Choroid plexus epithelial cell (primary cell): Measurements from ENCODE around the gene SCN9A.

Experiments used
- DNase-seq: peaks from one replicate; pipeline ENCODE4 v3.0.0-alpha.2; 2010; ENCODE audit warnings: low read depth
- H3K4me3 ChIP-seq: 2 replicates; pipeline ENCODE4 v1.5.1; 2011; ENCODE audit warnings: low read depth, mild to moderate bottlenecking, control low read depth, low read length, moderate library complexity
- TF ChIP-seq, protein P1 (sequence below): conservative IDR thresholded peaks from 2 replicates; pipeline ENCODE4 v1.5.1; 2011; ENCODE audit warnings: low read depth, mild to moderate bottlenecking, control low read depth, inconsistent platforms, low read length, moderate library complexity

The SCN9A gene

DNA sequence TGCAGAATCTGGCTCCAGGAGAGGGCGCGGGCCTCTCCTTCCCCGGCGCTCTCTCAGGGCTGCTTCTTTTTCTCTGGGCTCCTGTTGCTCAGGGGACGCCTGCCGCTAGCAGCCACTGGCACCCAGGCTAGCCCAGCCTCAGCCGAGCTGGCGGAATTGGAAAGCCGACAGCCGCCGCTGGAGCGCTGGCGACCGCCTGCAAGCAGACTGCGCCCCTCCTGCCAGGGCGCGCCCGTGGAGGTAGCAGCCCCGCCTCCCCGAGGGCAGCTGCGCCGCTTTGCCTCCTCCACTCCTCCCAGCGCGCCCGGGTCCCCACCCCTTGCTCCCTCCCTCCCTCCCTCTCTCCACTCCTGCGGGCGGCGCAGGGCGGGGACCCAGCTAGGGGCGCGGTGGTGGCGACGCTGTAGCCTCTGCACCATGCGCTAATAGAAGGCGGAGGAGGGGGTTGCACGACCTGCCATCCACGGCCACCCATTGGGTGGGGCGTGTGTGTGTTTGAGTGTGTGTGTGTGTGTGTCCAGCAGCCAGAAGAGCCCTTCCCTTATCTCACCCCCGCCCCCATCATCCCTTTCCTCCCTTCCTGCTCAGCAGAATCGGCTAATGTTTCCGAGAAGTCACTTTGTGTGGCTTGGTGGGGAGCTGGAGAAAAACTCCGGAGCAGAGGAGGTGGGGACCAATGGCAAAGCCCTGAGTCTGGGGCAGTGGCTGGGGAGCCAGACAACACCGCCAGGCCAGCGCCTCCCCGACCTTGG lies at the start of gene SCN9A:
Gene SCN9A (minus strand): TSS at position 209 of the 752 bp plus-strand sequence. CDS start 64,188 bp downstream, outside the sequence.
- TF ChIP-seq, protein P1, sequence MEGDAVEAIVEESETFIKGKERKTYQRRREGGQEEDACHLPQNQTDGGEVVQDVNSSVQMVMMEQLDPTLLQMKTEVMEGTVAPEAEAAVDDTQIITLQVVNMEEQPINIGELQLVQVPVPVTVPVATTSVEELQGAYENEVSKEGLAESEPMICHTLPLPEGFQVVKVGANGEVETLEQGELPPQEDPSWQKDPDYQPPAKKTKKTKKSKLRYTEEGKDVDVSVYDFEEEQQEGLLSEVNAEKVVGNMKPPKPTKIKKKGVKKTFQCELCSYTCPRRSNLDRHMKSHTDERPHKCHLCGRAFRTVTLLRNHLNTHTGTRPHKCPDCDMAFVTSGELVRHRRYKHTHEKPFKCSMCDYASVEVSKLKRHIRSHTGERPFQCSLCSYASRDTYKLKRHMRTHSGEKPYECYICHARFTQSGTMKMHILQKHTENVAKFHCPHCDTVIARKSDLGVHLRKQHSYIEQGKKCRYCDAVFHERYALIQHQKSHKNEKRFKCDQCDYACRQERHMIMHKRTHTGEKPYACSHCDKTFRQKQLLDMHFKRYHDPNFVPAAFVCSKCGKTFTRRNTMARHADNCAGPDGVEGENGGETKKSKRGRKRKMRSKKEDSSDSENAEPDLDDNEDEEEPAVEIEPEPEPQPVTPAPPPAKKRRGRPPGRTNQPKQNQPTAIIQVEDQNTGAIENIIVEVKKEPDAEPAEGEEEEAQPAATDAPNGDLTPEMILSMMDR: no peak
- H3K4me3 ChIP-seq: peak within 1 kb of the TSS; percentile 72
- DNase-seq: peak; percentile 62

GRCh38 chr2:166424841-166425240 lies 49.1 kb upstream of the SCN9A start:
- H3K4me3 ChIP-seq: no peak overlapping the region
- no peak for DNase-seq
- TF ChIP-seq, protein P1: no peak

GRCh38 chr2:166419616-166419934 lies 43.8 kb upstream of the SCN9A start:
- peak; percentile 81 for DNase-seq
- H3K4me3 ChIP-seq: no peak overlapping the region
- TF ChIP-seq, protein P1: peak; percentile 63

DNA sequence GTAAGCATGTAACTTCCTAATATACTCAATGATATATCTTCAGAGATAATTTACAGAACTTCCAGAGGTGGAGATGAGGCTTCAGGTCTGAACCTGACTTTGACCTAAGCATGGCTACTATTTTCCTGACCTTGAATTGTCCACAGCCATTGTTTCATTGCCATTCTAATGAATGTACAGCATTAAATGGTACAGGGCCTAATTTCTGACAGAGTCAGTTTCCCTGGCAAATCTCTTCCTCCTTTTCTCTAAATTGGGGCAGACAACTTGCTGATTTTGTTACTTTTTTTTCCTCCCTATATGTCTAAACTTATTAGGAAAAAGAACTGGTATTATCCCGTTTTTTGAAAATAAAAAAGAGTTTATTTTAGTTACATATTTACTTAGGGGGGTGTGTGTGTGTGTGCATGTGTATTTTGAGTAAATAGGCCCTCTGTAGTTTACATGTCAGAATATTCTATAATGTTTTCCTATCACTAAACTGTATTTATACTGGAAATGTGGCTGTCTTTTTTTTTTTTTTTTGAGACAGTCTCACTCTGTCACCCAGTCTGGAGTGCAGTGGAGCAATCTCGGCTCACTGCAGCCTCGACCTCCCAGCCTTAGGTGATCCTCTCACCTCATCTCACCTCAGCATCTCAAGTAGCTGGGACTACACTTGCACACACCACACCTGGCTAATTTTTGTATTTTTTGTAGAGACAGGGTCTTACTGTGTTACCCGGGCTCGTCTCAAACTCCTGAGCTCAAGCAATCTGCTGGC lies 43.3 kb upstream of the SCN9A start:
- no peak for DNase-seq
- H3K4me3 ChIP-seq: no peak overlapping the region
- TF ChIP-seq, protein P1: no peak

- peak; percentile 74 for DNase-seq
- H3K4me3 ChIP-seq: no peak overlapping the region
- TF ChIP-seq, protein P1: peak; percentile 31
These were observed 41.9 kb upstream of the SCN9A start for GRCh38 chr2:166417669-166418068.

DNA sequence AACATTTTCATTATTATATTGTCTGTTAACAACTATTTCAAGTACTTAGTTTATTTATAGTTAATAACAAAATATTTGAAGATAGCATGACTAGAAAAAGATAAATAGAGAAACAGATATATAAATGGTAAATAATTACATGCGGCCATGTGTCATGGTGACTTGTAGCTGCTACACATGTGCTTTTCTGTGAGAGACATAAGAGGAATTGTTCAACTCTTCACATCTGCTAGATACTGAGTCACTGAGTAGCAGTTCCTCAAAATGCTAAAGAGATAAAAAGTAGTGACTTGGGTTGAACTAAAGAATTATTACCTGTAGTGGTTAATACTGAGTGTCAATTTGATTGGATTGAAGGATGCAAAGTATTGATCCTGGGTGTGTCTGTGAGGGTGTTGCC lies 37.5 kb upstream of the SCN9A start:
- DNase-seq: peak; percentile 14
- no peak overlapping the region for H3K4me3 ChIP-seq
- TF ChIP-seq, protein P1: no peak
